IMR-90 (cell line): ENCODE data around the gene VWDE. TPM values are rescaled to one million over a fixed set of nuclear protein-coding genes. Genes with fewer than 3 reads are reported as not detected.

Experiments used
- ATAC-seq: fragments of 200-7000 bp; cut with Tn5 transposase; 2 replicates; pipeline ENCODE4 v1.9.1; 2020; ENCODE audit warnings: low read depth, mild to moderate bottlenecking, moderate library complexity
- BruUV-seq: library from RNA; stranded (reverse); fragments of 400-500 nt; replicated peaks from 2 replicates; lab custom pipeline; 2021; lab: Mats Ljungman, UMichigan
- CTCF ChIA-PET: fragments of 300-600 bp; formaldehyde crosslinking; extraction: SDS; loops from one replicate; lab custom pipeline; 2021; ENCODE audit warnings: antibody characterized with exemption; lab: Yijun Ruan, JAX
- POLR2A ChIA-PET: fragments of 300-600 bp; sonication (Branson Sonifier 250); formaldehyde crosslinking; loops from one replicate; lab custom pipeline; 2022; ENCODE audit warnings: antibody characterized with exemption; ENCODE audit not compliant: unreplicated experiment; lab: Charles Lee
- DNase-seq: peaks from one replicate; pipeline ENCODE4 v3.0.0; 2013
- H2AFZ ChIP-seq: replicated peaks from 2 replicates; pipeline ENCODE3; 2013; ENCODE audit warnings: low read length, mild to moderate bottlenecking; ENCODE audit not compliant: poor library complexity
- H2AK5ac ChIP-seq: 2 replicates; pipeline ENCODE4 v1.6.1; 2013; ENCODE audit warnings: low read depth, low read length, inconsistent platforms
- H2AK9ac ChIP-seq: replicated peaks from 2 replicates; pipeline ENCODE3; 2013; ENCODE audit warnings: mild to moderate bottlenecking, low read depth, low read length, moderate library complexity; ENCODE audit not compliant: poor library complexity
- H2BK120ac ChIP-seq: 2 replicates; pipeline ENCODE4 v1.6.1; 2013; ENCODE audit warnings: low read depth, low read length, inconsistent platforms
- H2BK15ac ChIP-seq: 3 replicates; pipeline ENCODE4 v1.6.1; 2013; ENCODE audit warnings: low read depth, low read length, inconsistent platforms
- H2BK20ac ChIP-seq: 2 replicates; pipeline ENCODE4 v1.6.1; 2013; ENCODE audit warnings: low read depth, mild to moderate bottlenecking, inconsistent platforms, low read length, moderate library complexity
- H2BK5ac ChIP-seq: 2 replicates; pipeline ENCODE4 v1.6.1; 2013; ENCODE audit warnings: mild to moderate bottlenecking, low read depth, low read length, inconsistent platforms; ENCODE audit not compliant: poor library complexity, severe bottlenecking
- H3K14ac ChIP-seq: replicated peaks from 2 replicates; pipeline ENCODE4 v1.6.1; 2013; ENCODE audit warnings: low read depth, low read length, inconsistent platforms
- H3K18ac ChIP-seq: 2 replicates; pipeline ENCODE4 v1.6.1; 2013; ENCODE audit warnings: low read depth, low read length, control low read depth
- H3K23ac ChIP-seq: 2 replicates; pipeline ENCODE4 v1.6.1; 2013; ENCODE audit warnings: low read depth, low read length, inconsistent platforms
- H3K27ac ChIP-seq: 2 replicates; pipeline ENCODE4 v1.5.1; 2013; ENCODE audit warnings: mild to moderate bottlenecking, control low read depth, low read length; ENCODE audit not compliant: insufficient read depth
- H3K27me3 ChIP-seq: 2 replicates; pipeline ENCODE4 v1.6.1; 2013; ENCODE audit warnings: low read length; ENCODE audit not compliant: control insufficient read depth, insufficient read depth
- H3K36me3 ChIP-seq: 2 replicates; pipeline ENCODE4 v1.6.1; 2013; ENCODE audit warnings: low read length, mixed read lengths; ENCODE audit not compliant: control insufficient read depth, insufficient read depth
- H3K4ac ChIP-seq: 2 replicates; pipeline ENCODE4 v1.6.1; 2013; ENCODE audit warnings: low read depth, low read length, inconsistent platforms
- H3K4me1 ChIP-seq: 2 replicates; pipeline ENCODE4 v1.6.1; 2013; ENCODE audit warnings: low read length, mixed read lengths; ENCODE audit not compliant: control insufficient read depth, insufficient read depth
- H3K4me2 ChIP-seq: 2 replicates; pipeline ENCODE4 v1.6.1; 2013; ENCODE audit warnings: low read depth, mild to moderate bottlenecking, control low read depth, low read length, moderate library complexity
- H3K4me3 ChIP-seq: 2 replicates; pipeline ENCODE4 v1.5.1; 2013; ENCODE audit warnings: low read depth, mild to moderate bottlenecking, control low read depth, low read length, moderate library complexity; ENCODE audit not compliant: insufficient read depth
- H3K56ac ChIP-seq: 2 replicates; pipeline ENCODE4 v1.6.1; 2013; ENCODE audit warnings: low read length, inconsistent platforms; ENCODE audit not compliant: insufficient read depth; ENCODE audit errors: extremely low read depth
- H3K79me1 ChIP-seq, 2 experiments: 2 replicates each; pipeline ENCODE4 v1.6.1; 2013; ENCODE audit warnings: low read length in 2 of 2, inconsistent platforms in 1 of 2, low read depth in 1 of 2
- H3K9ac ChIP-seq: 2 replicates; pipeline ENCODE4 v1.6.1; 2013; ENCODE audit warnings: low read depth, low read length, control low read depth
- H3K9me1 ChIP-seq: 2 replicates; pipeline ENCODE4 v1.6.1; 2013; ENCODE audit warnings: low read length, inconsistent platforms; ENCODE audit not compliant: insufficient read depth
- H3K9me3 ChIP-seq: 2 replicates; pipeline ENCODE4 v1.6.1; 2013; ENCODE audit warnings: low read length; ENCODE audit not compliant: control insufficient read depth, insufficient read depth
- H4K20me1 ChIP-seq: 2 replicates; pipeline ENCODE4 v1.6.1; 2013; ENCODE audit warnings: low read length, inconsistent platforms; ENCODE audit not compliant: insufficient read depth
- H4K5ac ChIP-seq: 2 replicates; pipeline ENCODE4 v1.6.1; 2013; ENCODE audit warnings: mild to moderate bottlenecking, low read depth, low read length, control low read depth
- H4K8ac ChIP-seq, 2 experiments: 2 replicates each; pipeline ENCODE4 v1.6.1; 2013; ENCODE audit warnings: low read depth in 2 of 2, low read length in 2 of 2, control low read depth in 1 of 2, inconsistent platforms in 1 of 2
- H4K91ac ChIP-seq: 2 replicates; pipeline ENCODE4 v1.6.1; 2013; ENCODE audit warnings: low read depth, low read length, inconsistent platforms; ENCODE audit not compliant: insufficient read depth
- BHLHE40 ChIP-seq: fragments of 150-350 bp; IDR thresholded peaks from 2 replicates; pipeline ENCODE4 v1.6.1; 2016; ENCODE audit warnings: mild to moderate bottlenecking, low read depth, low read length
- CEBPB ChIP-seq: IDR thresholded peaks from 2 replicates; pipeline ENCODE4 v1.6.1; 2012; ENCODE audit warnings: low read depth, low read length, improper control_type of control experiment
- CHD1 ChIP-seq: IDR thresholded peaks from 2 replicates; pipeline ENCODE4 v1.6.1; 2012; ENCODE audit warnings: low read depth, low read length, improper control_type of control experiment
- FOS ChIP-seq: fragments of 150-350 bp; IDR thresholded peaks from 2 replicates; pipeline ENCODE4 v1.6.1; 2016; ENCODE audit warnings: low read depth, low read length
- MAFK ChIP-seq: IDR thresholded peaks from 2 replicates; pipeline ENCODE4 v1.6.1; 2012; ENCODE audit warnings: low read depth, low read length, improper control_type of control experiment
- MAZ ChIP-seq: IDR thresholded peaks from 2 replicates; pipeline ENCODE4 v1.6.1; 2012; ENCODE audit warnings: low read depth, mild to moderate bottlenecking, low read length, improper control_type of control experiment, moderate library complexity, borderline replicate concordance
- MXI1 ChIP-seq: IDR thresholded peaks from 2 replicates; pipeline ENCODE4 v1.6.1; 2012; ENCODE audit warnings: low read depth, mild to moderate bottlenecking, low read length, moderate library complexity, borderline replicate concordance
- NFE2L2 ChIP-seq: fragments of 150-350 bp; IDR thresholded peaks from 2 replicates; pipeline ENCODE4 v1.6.1; 2016; ENCODE audit warnings: low read depth, mild to moderate bottlenecking, low read length
- POLR2A ChIP-seq: IDR thresholded peaks from 2 replicates; pipeline ENCODE4 v1.6.1; 2012; ENCODE audit warnings: mild to moderate bottlenecking, low read depth, low read length
- RAD21 ChIP-seq: IDR thresholded peaks from 2 replicates; pipeline ENCODE4 v1.6.1; 2012; ENCODE audit warnings: low read length, improper control_type of control experiment
- RCOR1 ChIP-seq: IDR thresholded peaks from 2 replicates; pipeline ENCODE4 v1.6.1; 2012; ENCODE audit warnings: mild to moderate bottlenecking, low read length, improper control_type of control experiment; ENCODE audit not compliant: insufficient replicate concordance
- RFX5 ChIP-seq: IDR thresholded peaks from 2 replicates; pipeline ENCODE4 v1.8.0; 2012; ENCODE audit warnings: low read depth, mild to moderate bottlenecking, low read length, moderate library complexity
- SMC3 ChIP-seq: fragments of 150-350 bp; IDR thresholded peaks from 2 replicates; pipeline ENCODE4 v1.6.1; 2016; ENCODE audit warnings: low read depth, mild to moderate bottlenecking, antibody characterized with exemption, low read length, moderate library complexity
- WGBS, 2 experiments: methylation state at CpG; one replicate each; pipeline versions ENCODE4 v1.1.5 to v1.1.7; 2013; ENCODE audit warnings: missing lambda C conversion rate in 2 of 2; ENCODE audit not compliant: insufficient read length in 1 of 2; ENCODE audit errors: extremely low coverage in 2 of 2; 5-methylcytosine and 5-hydroxymethylcytosine counted together
- dilution Hi-C: fragments of 300-500 bp; cut with HindIII; formaldehyde crosslinking; loops from one replicate; pipeline ENCODE4 v1.14.3; 2018; ENCODE audit warnings: low sequenced_read_pairs; ENCODE audit not compliant: unreplicated experiment
- in situ Hi-C: fragments of 300-500 bp; cut with MboI; formaldehyde crosslinking; loops from 3 replicates; pipeline ENCODE4 v1.14.3; 2019; ENCODE audit warnings: low sequenced_read_pairs, inconsistent platforms, mixed read lengths
- intact Hi-C: fragments of 100-400 bp; cut with micrococcal nuclease; formaldehyde crosslinking; loops from 2 replicates; pipeline ENCODE4 v1.10.0; 2022
- polyA plus RNA-seq, 3 experiments: library from polyadenylated mRNA; depleted of rRNA; stranded (reverse); fragments of >200 nt; gene quantifications; 2 replicates each; pipeline ENCODE4 v1.2.3, GENCODE V29; 2012; ENCODE audit warnings: low replicate concordance in 1 of 3
- total RNA-seq: library from RNA; depleted of rRNA; stranded (reverse); fragments of >200 nt; gene quantifications from 2 replicates; pipeline ENCODE4 v1.2.3, GENCODE V29; 2012
- TF ChIP-seq, protein P1 (sequence below): conservative IDR thresholded peaks from 2 replicates; pipeline ENCODE4 v1.5.1; 2012; ENCODE audit warnings: mild to moderate bottlenecking, low read depth, low read length, improper control_type of control experiment
- TF ChIP-seq, protein P2 (sequence below): fragments of 150-350 bp; IDR thresholded peaks from 2 replicates; pipeline ENCODE4 v1.6.1; 2016; ENCODE audit warnings: low read depth, mild to moderate bottlenecking, low read length, moderate library complexity, borderline replicate concordance
- TF ChIP-seq, protein P3 (sequence below): fragments of 150-350 bp; IDR thresholded peaks from 2 replicates; pipeline ENCODE4 v1.6.1; 2017; ENCODE audit warnings: mild to moderate bottlenecking, antibody characterized with exemption, low read length, low read depth

VWDE gene
- total and polyA plus RNA-seq, 2 of the 4 experiments (the other 2 are of a cell fraction) = 0.05 to 0.18 TPM

DNA sequence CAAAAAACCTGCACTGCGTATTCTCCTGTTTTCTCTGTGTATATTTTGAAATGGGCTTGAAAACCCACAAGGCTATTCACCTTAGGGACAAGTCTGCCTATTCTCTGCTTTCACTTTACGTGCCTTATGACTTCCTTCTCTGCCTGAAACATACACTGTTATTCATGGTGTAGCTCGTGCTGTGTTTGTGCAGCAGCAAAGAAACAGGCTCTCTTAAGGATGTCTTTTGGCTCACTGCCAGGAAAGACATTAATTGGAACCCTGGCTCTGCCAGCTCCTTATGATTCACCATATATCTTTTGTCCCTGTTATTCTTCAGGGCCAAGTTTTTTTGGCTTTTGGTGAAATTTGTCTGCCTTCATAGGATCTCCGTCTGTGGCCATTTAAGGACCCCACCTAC is 100.2 kb downstream of the VWDE start:
- H4K91ac ChIP-seq = no peak overlapping the region
- no peak for DNase-seq

More for the DNA sequence above, 100.2 kb downstream of the VWDE start:
- no peak overlapping the region for H3K9ac ChIP-seq
- H2AK5ac ChIP-seq = no peak overlapping the region
- CTCF ChIA-PET = no interaction called here
- no peaks in the 10 kb centered on the region for H3K4me1 ChIP-seq
- no peak overlapping the region for H2BK15ac ChIP-seq
- in situ Hi-C loops = loop anchor here (25.0 kb wide), 1 partner anchor 866 kb away; no protein-coding TSS in a partner anchor
- H3K4me3 ChIP-seq = no peak overlapping the region
- no peak overlapping the region for H3K56ac ChIP-seq
- ATAC-seq = no peak
- BruUV-seq = no TSS peak
- no peak overlapping the region for H3K4ac ChIP-seq
- no peaks in the 10 kb centered on the region for H3K9me1 ChIP-seq
- H2AFZ ChIP-seq = no peak overlapping the region
- no peak overlapping the region for H3K18ac ChIP-seq
- no peak overlapping the region for H4K8ac ChIP-seq
- no CpG with 5 or more reads among the region's 4 CpGs for WGBS, 2 experiments
- no peaks in the 10 kb centered on the region for H3K79me1 ChIP-seq
- H4K20me1 ChIP-seq = no peaks in the 10 kb centered on the region
- no peak overlapping the region for H3K27ac ChIP-seq
- no peak overlapping the region for H3K14ac ChIP-seq
- intact Hi-C loops = no loop called here
- dilution Hi-C loops = no loop called here
- H2BK5ac ChIP-seq = no peak overlapping the region
- H3K27me3 ChIP-seq = no peaks in the 10 kb centered on the region
- H3K36me3 ChIP-seq = no peaks in the 10 kb centered on the region
- no peak overlapping the region for H2BK120ac ChIP-seq
- no peak overlapping the region for H2AK9ac ChIP-seq
- no peak overlapping the region for H3K4me2 ChIP-seq
- no peak overlapping the region for H2BK20ac ChIP-seq
- TF ChIP-seq RAD21 (no peak), BHLHE40 (no peak), FOS (no peak), CEBPB (no peak), NFE2L2 (no peak), MAZ (no peak), RFX5 (no peak), MAFK (no peak), RCOR1 (no peak), SMC3 (no peak), POLR2A (no peak), CHD1 (no peak), MXI1 (no peak)
- TF ChIP-seq, protein P1, sequence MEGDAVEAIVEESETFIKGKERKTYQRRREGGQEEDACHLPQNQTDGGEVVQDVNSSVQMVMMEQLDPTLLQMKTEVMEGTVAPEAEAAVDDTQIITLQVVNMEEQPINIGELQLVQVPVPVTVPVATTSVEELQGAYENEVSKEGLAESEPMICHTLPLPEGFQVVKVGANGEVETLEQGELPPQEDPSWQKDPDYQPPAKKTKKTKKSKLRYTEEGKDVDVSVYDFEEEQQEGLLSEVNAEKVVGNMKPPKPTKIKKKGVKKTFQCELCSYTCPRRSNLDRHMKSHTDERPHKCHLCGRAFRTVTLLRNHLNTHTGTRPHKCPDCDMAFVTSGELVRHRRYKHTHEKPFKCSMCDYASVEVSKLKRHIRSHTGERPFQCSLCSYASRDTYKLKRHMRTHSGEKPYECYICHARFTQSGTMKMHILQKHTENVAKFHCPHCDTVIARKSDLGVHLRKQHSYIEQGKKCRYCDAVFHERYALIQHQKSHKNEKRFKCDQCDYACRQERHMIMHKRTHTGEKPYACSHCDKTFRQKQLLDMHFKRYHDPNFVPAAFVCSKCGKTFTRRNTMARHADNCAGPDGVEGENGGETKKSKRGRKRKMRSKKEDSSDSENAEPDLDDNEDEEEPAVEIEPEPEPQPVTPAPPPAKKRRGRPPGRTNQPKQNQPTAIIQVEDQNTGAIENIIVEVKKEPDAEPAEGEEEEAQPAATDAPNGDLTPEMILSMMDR = no peak
- TF ChIP-seq, protein P2, sequence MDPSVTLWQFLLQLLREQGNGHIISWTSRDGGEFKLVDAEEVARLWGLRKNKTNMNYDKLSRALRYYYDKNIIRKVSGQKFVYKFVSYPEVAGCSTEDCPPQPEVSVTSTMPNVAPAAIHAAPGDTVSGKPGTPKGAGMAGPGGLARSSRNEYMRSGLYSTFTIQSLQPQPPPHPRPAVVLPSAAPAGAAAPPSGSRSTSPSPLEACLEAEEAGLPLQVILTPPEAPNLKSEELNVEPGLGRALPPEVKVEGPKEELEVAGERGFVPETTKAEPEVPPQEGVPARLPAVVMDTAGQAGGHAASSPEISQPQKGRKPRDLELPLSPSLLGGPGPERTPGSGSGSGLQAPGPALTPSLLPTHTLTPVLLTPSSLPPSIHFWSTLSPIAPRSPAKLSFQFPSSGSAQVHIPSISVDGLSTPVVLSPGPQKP = no peak
- TF ChIP-seq, protein P3, sequence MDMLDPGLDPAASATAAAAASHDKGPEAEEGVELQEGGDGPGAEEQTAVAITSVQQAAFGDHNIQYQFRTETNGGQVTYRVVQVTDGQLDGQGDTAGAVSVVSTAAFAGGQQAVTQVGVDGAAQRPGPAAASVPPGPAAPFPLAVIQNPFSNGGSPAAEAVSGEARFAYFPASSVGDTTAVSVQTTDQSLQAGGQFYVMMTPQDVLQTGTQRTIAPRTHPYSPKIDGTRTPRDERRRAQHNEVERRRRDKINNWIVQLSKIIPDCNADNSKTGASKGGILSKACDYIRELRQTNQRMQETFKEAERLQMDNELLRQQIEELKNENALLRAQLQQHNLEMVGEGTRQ = no peak
- H3K9me3 ChIP-seq = no peaks in the 10 kb centered on the region
- H4K5ac ChIP-seq = no peak overlapping the region
- POLR2A ChIA-PET = no interaction called here
- no peak overlapping the region for H3K23ac ChIP-seq
